Measurements from ENCODE around the gene VAMP5. TPM values are rescaled to one million over a fixed set of nuclear protein-coding genes. Genes with fewer than 3 reads are reported as not detected.

The VAMP5 gene
- total RNA-seq, 1 experiment from 2014 or later, result 0.40 TPM

DNA sequence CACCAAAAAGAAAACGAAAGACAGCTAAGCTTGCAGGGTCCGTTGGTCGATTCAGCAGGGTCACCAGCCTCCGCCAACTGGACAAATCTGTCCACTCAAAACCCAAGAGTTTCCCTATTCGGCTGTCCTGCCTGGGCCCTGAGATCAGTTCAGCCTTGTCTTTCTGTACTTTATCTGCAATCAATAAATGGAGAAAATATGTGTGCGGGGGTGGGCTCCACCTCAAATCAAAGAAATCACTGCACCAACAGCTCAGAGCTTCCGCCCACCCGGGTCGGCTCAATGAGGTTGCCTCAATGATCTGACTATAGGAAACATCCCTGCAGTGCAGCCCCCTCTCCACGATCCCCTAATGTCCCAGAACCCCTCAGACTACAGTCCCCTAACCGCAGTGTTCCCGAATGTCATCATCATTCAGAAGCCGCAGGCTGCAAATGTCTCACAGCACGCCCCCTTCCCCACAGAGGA lies 23.4 kb upstream of the VAMP5 start:
- peaks cover 12% of the 10 kb centered on the region; the same call in 1 of the 2 replicates for H3K36me3 ChIP-seq (ENCODE audit: low read depth, low read length)
- peaks cover 10% of the 10 kb centered on the region for H3K4me1 ChIP-seq (ENCODE audit: insufficient read depth, low read length)
- BruUV-seq (replicated peaks), result TSS peak; percentile 61
- peak overlapping the region; percentile 88 for H3K4me3 ChIP-seq (ENCODE audit: low read length)
- DNase-seq, result no peak
- POLR2A ChIA-PET (ENCODE audit: unreplicated experiment), result interaction anchor here (0.6 to 0.8 kb wide), 2 partner anchors 168 to 591 kb away, joined by 3 read pairs; no protein-coding TSS in a partner anchor
- peak overlapping the region; percentile 84 for H3K9ac ChIP-seq (ENCODE audit: low read length)
- no peaks in the 10 kb centered on the region for H3F3A ChIP-seq (ENCODE audit: low read length, unreplicated experiment)
- CTCF ChIA-PET, result interaction anchor here (0.6 to 1.1 kb wide), 2 partner anchors 9 to 77 kb away, joined by 3 to 8 read pairs; no protein-coding TSS in a partner anchor
- TF ChIP-seq EZH2phosphoT487 (IDR thresholded peaks at IDR 0.05; ENCODE audit: borderline replicate concordance, low read length) (no peak), CTCF (conservative IDR thresholded peaks at IDR 0.05; ENCODE audit: low read depth, low read length) (no peak), EZH2 (IDR thresholded peaks at IDR 0.05; ENCODE audit: low read length, unreplicated experiment) (no peak)
- no peaks in the 10 kb centered on the region for H3K9me3 ChIP-seq (ENCODE audit: low read length)
- peak overlapping the region; percentile 92 for H3K4me2 ChIP-seq (ENCODE audit: low read length)
- no peaks in the 10 kb centered on the region for H4K20me1 ChIP-seq (ENCODE audit: low read length)
- H3K79me2 ChIP-seq (ENCODE audit: low read length), result peaks cover 35% of the 10 kb centered on the region
- ATAC-seq, result peak; percentile 5
- H3K27me3 ChIP-seq (ENCODE audit: low read length), result no peaks in the 10 kb centered on the region
- H3K9me2 ChIP-seq (replicated peaks; ENCODE audit: low read length), result no peaks in the 10 kb centered on the region
- no peak overlapping the region for H3K27ac ChIP-seq (ENCODE audit: low read length)
- intact Hi-C loops (cut with micrococcal nuclease), result loop anchor here (1.0 to 2.0 kb wide), 2 partner anchors 16 to 42 kb away; partner anchors contain the start of genes TMEM150A and VAMP8
- H2AFZ ChIP-seq (ENCODE audit: low read length), result peak overlapping the region; percentile 94; the same call in 1 of the 2 replicates

DNA sequence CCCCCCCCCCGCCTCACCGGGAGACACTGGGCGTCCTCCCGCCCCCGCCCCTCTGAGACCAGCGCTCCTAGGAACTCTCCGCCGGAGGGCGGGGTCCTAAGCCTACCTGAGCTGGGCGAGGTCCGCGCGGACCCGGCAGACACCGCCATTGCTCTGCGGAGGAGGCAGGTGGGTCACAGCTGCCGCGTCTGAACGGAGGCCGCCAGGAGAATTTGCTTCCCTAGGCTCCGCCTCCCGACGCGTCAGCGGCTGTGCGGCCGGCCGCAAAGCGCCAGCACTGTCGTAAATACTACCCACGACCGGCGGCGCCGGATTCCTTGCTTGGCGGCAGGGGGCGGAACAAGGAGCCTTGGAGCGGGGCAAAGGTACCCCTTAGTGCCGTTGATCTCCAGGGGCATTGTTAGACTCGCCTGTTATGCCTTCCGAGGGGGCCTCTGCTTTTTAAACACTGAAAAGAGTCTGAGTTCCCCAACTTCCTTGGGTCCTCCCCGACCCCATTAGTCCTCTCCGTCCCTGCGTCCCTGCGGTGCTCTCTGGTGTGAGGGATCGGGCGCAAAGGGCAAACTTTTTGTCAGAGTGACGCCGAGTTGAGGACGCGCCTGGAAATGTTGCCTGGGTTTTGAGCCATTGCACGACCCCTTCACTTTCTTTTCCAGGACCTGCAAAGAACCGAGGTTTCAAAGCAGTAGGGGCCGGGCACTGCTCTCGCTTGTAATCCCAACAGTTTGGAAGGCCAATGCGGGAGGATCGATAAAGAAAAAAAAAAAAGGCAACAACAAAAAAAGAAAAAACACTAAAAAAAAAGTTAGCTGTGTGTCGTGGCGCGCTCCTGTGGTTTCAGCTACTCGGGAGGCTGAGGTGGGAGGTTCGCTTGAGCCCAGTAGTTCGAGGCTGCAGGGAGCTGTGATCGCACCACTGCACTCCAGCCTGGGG lies 22.7 kb upstream of the VAMP5 start, which contains the start of gene GGCX:
TSS of gene GGCX (minus strand) at position 214 of the 933 bp plus-strand sequence. CDS start at position 149, 65 bp downstream.
- Histone ChIP-seq H3F3A (ENCODE audit: low read length, unreplicated experiment) (no peaks in the 10 kb centered on the region), H3K27me3 (ENCODE audit: low read length) (no peaks in the 10 kb centered on the region), H3K79me2 (ENCODE audit: low read length) (peaks cover 35% of the 10 kb centered on the region), H3K4me2 (ENCODE audit: low read length) (peak within 1 kb of the TSS; percentile 92), H3K36me3 (ENCODE audit: low read depth, low read length) (peaks cover 10% of the 10 kb centered on the region; the same call in 1 of the 2 replicates), H3K9me3 (ENCODE audit: low read length) (no peaks in the 10 kb centered on the region), H3K9me2 (replicated peaks; ENCODE audit: low read length) (no peaks in the 10 kb centered on the region), H3K4me1 (ENCODE audit: insufficient read depth, low read length) (peaks cover 10% of the 10 kb centered on the region), H3K27ac (ENCODE audit: low read length) (peak within 1 kb of the TSS; percentile 43), H4K20me1 (ENCODE audit: low read length) (no peaks in the 10 kb centered on the region), H2AFZ (ENCODE audit: low read length) (peak within 1 kb of the TSS; percentile 94), H3K9ac (ENCODE audit: low read length) (peak within 1 kb of the TSS; percentile 84), H3K4me3 (ENCODE audit: low read length) (peak within 1 kb of the TSS; percentile 88)
- TF ChIP-seq EZH2phosphoT487 (IDR thresholded peaks at IDR 0.05; ENCODE audit: borderline replicate concordance, low read length) (no peak), EZH2 (IDR thresholded peaks at IDR 0.05; ENCODE audit: low read length, unreplicated experiment) (no peak), CTCF (conservative IDR thresholded peaks at IDR 0.05; ENCODE audit: low read depth, low read length) (no peak)
- ChIA-PET CTCF (interaction anchor here (0.6 to 1.1 kb wide), 2 partner anchors 10 to 76 kb away, joined by 3 to 8 read pairs; no protein-coding TSS in a partner anchor), POLR2A (ENCODE audit: unreplicated experiment) (interaction anchor here (0.6 to 0.8 kb wide), 2 partner anchors 57 to 591 kb away, joined by 3 read pairs; no protein-coding TSS in a partner anchor)
- DNase-seq, result peak; percentile 96
- BruUV-seq (replicated peaks), result TSS peak; percentile 98
- peak; percentile 95 for ATAC-seq
- intact Hi-C loops (cut with micrococcal nuclease), result loop anchor here (1.0 to 2.0 kb wide), 2 partner anchors 16 to 41 kb away; partner anchors contain the start of genes TMEM150A and VAMP8
